HG03064 (cell line): ENCODE measurements around the gene SLC5A12.

ENCODE experiments used
- ATAC-seq: cut with Tn5 transposase; IDR thresholded peaks from one replicate; pipeline ENCODE4 v1.9.1; 2021; ENCODE audit warnings: low read depth; ENCODE audit not compliant: unreplicated experiment

The SLC5A12 gene

GRCh38 chr11:26726960-26727359 is 5.1 kb upstream of the SLC5A12 start:
- no peak for ATAC-seq

GRCh38 chr11:26719998-26720397 is 1.9 kb downstream of the SLC5A12 start:
- ATAC-seq: no peak

- ATAC-seq: no peak
Observed at GRCh38 chr11:26719289-26719973, 2.4 kb downstream of the SLC5A12 start.

GRCh38 chr11:26717771-26718170 is 4.1 kb downstream of the SLC5A12 start:
- no peak for ATAC-seq

- ATAC-seq: no peak
Observed at GRCh38 chr11:26715133-26715532, 6.7 kb downstream of the SLC5A12 start.

GRCh38 chr11:26712497-26712896 is 9.4 kb downstream of the SLC5A12 start:
- ATAC-seq: no peak

- ATAC-seq: no peak
Observed at GRCh38 chr11:26710489-26710888, 11.4 kb downstream of the SLC5A12 start.

- ATAC-seq: no peak
Observed at GRCh38 chr11:26708736-26709456, 13.0 kb downstream of the SLC5A12 start.

- no peak for ATAC-seq
Observed at GRCh38 chr11:26706181-26706580, 15.7 kb downstream of the SLC5A12 start.

GRCh38 chr11:26704249-26704648 is 17.6 kb downstream of the SLC5A12 start:
- ATAC-seq: no peak

GRCh38 chr11:26703411-26704191 is 18.3 kb downstream of the SLC5A12 start:
- ATAC-seq: no peak

GRCh38 chr11:26702406-26702805 is 19.5 kb downstream of the SLC5A12 start:
- no peak for ATAC-seq

- ATAC-seq: no peak
Observed at GRCh38 chr11:26700574-26701235, 21.2 kb downstream of the SLC5A12 start.

- ATAC-seq: no peak
Observed at GRCh38 chr11:26698224-26698623, 23.6 kb downstream of the SLC5A12 start.

GRCh38 chr11:26696330-26696729 is 25.5 kb downstream of the SLC5A12 start:
- ATAC-seq: no peak

GRCh38 chr11:26688701-26689100 is 33.2 kb downstream of the SLC5A12 start:
- no peak for ATAC-seq

- no peak for ATAC-seq
Observed at GRCh38 chr11:26687351-26687750, 34.5 kb downstream of the SLC5A12 start.

- no peak for ATAC-seq
Observed at GRCh38 chr11:26677566-26677965, 44.3 kb downstream of the SLC5A12 start.

GRCh38 chr11:26676641-26677040 is 45.2 kb downstream of the SLC5A12 start:
- no peak for ATAC-seq

GRCh38 chr11:26675233-26675928 is 46.5 kb downstream of the SLC5A12 start:
- ATAC-seq: no peak
